Testis (tissue), 2 donors: Measurements from ENCODE around the gene ADAMTS18.

Experiments
- CTCF ChIP-seq, 3 experiments: fragments of 450-650 bp in 2 of 3; fragments of 200-600 bp in 1 of 3; sonication (generic) in 1 of 3; IDR thresholded peaks; one replicate each; pipeline ENCODE4 v1.5.1; 2016 to 2019; ENCODE audit warnings: antibody characterized with exemption in 3 of 3, mild to moderate bottlenecking in 2 of 3, moderate library complexity in 1 of 3
- POLR2A ChIP-seq: fragments of 450-650 bp; IDR thresholded peaks from one replicate; pipeline ENCODE4 v1.6.1; 2017; ENCODE audit warnings: antibody characterized with exemption, mild to moderate bottlenecking, moderate library complexity

- TF ChIP-seq CTCF (IDR thresholded peaks at IDR 0.05) (no peak), POLR2A (no peak)
Measured at GRCh38 chr16:77302674-77303073, 132.2 kb downstream of the ADAMTS18 start.
